IPS-18c (cell line): ENCODE measurements around the gene GIMAP2.
"Not testable (repeated sequence)": the region's sequence is repeated elsewhere in the genome, so short reads cannot be mapped to it uniquely, and the experiment has no call there.

Source experiments
- H3K4me3 ChIP-seq: 2 replicates; pipeline ENCODE4 v1.7.0; 2013; ENCODE audit warnings: low read depth, mild to moderate bottlenecking, low read length, moderate library complexity; ENCODE audit not compliant: insufficient read depth
- H3K9me3 ChIP-seq: one replicate; pipeline ENCODE4 v1.6.1; 2013; ENCODE audit warnings: mild to moderate bottlenecking, low read length, moderate library complexity; ENCODE audit not compliant: control insufficient read depth, insufficient read depth

GIMAP2 gene

DNA sequence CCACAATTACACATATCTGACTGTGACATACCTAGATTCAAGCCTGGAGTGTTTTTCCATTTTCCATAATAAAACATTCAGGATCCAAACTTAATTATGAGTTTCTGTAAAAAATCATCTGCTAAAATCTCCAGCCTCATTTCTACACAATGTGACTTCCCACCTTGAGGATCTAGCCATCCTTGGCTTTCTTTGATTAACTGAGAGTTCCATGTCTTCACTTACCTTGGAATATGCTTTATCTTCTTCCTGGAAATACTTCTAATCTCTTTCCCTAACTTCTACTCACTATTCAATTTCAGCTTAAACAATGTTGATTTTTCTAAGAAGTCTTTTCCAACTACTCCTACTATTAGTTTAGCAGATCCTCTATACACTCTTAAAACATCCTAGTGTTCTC, 16.5 kb upstream of the GIMAP2 start:
- no peaks in the 10 kb centered on the region for H3K9me3 ChIP-seq
- no peak overlapping the region for H3K4me3 ChIP-seq

DNA sequence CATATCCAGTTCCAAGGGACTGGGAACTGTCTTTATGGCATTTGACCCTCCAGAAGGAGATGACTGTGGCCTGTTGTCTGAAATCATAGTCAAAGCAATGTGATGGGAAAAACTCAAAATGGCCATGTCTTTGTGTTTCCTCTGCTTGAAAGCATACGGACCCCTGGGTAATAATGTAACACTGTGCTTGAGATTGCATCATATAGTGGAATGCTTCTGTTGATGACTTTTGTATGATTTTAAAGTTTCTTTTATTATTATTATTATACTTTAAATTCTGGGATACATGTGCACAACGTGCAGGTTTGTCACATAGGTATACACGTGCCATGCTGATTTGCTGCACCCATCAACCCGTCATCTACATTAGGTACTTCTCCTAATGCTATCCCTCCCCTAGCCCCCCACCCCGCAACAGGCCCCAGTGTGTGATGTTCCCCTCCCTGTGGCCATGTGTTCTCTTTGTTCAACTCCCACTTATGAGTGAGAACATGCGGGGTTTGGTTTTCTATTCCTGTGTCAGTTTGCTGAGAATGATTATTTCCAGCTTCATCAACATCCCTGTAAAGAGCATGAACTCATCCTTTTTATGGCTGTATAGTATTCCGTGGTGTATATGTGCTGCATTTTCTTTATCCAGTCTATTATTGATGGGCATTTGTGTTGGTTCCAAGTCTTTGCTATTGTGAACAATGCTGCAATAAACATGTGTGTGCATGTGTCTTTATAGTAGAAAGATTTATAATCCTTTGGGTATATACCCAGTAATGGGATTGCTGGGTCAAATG, 13.5 kb upstream of the GIMAP2 start:
- not testable (repeated sequence) for H3K4me3 ChIP-seq, H3K9me3 ChIP-seq

GRCh38 chr7:150675714-150676113, 9.8 kb upstream of the GIMAP2 start:
- H3K4me3 ChIP-seq: no peak overlapping the region
- H3K9me3 ChIP-seq: no peaks in the 10 kb centered on the region

DNA sequence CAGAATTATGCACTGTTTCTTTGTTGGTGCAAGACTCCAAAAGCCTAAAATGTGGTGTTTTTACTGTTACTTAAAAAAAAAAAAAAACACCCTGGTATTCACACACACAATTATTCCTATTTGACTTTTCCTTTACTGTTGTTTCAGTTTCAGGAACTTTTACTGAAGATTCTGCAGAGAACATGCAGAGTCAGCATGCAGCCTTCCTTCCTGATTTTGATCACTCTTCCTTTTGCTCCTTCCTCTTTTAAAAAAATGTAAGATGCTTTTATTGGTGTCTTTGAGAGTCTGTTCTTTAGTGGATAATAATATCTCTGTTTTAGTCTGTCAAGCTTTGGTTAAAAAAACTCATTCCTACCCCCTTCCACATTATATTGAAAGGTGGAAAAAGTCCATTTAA, 9.2 kb upstream of the GIMAP2 start:
- H3K9me3 ChIP-seq, H3K4me3 ChIP-seq: not testable (repeated sequence)

DNA sequence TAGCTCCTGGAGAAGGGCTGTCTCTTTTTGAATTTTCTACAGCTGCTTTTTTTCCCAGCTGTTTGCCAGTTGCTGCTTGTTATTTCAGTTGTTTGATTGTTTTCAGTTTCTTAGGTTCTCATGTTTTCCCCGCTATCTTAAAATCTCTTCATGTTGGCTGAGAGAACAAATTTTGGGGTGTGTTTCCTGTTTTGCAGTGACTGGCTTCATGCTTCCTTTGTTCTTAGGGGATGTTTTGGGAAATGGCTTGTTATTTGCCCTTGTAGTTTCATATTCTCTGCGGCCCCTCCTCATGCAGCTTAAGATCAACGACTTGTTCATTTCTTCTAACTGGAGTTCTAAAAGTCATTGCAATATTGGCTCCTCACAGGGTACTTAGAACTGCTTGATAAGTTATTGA, 8.7 kb upstream of the GIMAP2 start:
- not testable (repeated sequence) for H3K4me3 ChIP-seq

GRCh38 chr7:150678601-150679000, 6.9 kb upstream of the GIMAP2 start:
- H3K4me3 ChIP-seq, H3K9me3 ChIP-seq: not testable (repeated sequence)

More for the DNA sequence above, 8.7 kb upstream of the GIMAP2 start:
- not testable (repeated sequence) for H3K9me3 ChIP-seq

GRCh38 chr7:150680364-150680763, 5.1 kb upstream of the GIMAP2 start:
- H3K9me3 ChIP-seq, H3K4me3 ChIP-seq: not testable (repeated sequence)

DNA sequence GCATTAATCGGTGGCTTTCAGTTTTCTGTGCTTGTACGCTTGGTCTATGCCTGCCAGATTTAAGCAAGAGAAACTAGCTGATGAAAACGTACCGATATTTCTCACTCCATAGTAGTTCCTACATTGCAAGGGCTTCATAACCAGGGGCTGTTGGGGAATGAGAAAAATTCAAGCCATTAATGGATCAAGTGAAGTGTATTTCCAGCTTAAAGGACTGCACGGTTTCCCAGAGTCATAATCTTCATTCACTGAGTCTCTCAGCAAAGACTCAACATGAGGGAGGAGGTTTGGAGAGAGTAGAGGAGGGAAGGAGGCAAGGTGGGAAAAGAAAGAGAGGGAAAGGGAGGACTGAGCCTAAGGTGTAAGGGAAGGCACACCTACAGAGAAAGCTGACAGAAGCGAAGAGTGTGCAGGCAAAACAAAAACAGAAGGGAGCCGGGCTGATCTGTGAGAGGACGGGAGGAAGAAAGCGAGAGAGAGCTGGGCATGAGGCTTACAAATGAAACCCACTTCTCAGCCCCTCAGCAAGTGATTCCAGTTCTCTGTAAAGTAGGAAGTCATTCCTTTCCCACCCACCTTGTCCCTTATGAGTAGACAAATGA, 625 bp downstream of the GIMAP2 start:
- no peak overlapping the region for H3K4me3 ChIP-seq
- H3K9me3 ChIP-seq: no peaks in the 10 kb centered on the region

GRCh38 chr7:150688630-150689029, 3.1 kb downstream of the GIMAP2 start:
- no peak overlapping the region for H3K4me3 ChIP-seq
- no peaks in the 10 kb centered on the region for H3K9me3 ChIP-seq

DNA sequence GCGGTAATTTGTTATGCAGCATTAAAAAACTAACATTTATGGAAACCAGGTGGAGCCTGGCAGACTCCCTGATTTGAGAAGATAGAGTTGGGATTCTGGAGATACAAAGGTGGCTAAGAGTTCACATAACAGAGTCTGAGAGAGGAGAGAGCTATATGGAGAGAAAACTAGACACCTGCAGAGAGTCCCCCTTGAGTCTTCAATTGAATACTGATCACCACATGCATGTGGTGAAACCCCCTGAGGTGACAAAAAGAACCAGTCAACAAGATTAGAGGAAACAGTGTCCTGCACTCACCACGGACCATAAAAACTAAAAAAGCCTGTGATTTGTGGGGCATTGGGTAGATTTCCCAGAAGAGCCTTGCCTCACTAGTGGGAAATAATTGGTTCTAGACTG, 10.1 kb downstream of the GIMAP2 start:
- no peaks in the 10 kb centered on the region for H3K9me3 ChIP-seq

DNA sequence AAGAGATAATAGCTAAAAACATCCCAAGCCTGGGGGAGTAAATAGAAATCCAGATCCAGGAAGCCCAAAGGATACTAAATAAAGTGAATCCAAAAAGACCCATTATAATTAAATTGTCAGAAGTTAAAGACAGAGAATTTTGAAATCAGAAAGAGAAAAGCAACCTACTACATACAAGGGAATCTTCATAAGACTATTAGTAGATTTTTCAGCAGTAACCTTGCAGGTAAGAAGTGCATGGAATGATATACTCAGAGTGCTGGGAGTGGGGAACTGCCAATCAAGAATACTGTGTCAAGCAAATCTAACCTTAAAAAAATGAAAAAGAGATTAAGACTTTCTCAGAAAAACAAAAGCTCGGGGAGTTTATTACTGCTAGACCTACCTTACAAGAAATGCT, 17.7 kb downstream of the GIMAP2 start:
- Histone ChIP-seq H3K4me3 (no peak overlapping the region), H3K9me3 (no peaks in the 10 kb centered on the region)

More for the DNA sequence above, 10.1 kb downstream of the GIMAP2 start:
- no peak overlapping the region for H3K4me3 ChIP-seq

DNA sequence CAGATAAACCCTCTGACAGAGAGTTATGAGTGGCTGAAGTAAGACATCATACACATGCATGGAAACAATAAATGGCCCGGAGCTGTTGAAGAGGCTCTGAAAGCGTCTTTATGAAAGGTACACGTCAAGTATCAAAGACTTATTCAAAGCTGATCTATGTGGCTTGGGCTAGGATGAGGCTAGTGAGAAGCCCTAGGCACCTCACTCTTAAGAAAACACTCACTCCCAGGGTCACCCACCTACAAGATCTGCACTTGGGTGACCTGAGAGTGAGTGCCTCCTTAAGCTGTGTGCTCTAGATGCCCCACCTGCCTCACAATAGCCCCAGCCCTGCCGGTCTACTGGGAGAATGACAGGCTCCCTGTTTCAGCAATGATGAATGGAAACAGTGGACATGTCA, 29.8 kb downstream of the GIMAP2 start:
- Histone ChIP-seq H3K9me3 (no peaks in the 10 kb centered on the region), H3K4me3 (no peak overlapping the region)

GRCh38 chr7:150715738-150716137, 30.2 kb downstream of the GIMAP2 start:
- no peaks in the 10 kb centered on the region for H3K9me3 ChIP-seq
- no peak overlapping the region for H3K4me3 ChIP-seq

DNA sequence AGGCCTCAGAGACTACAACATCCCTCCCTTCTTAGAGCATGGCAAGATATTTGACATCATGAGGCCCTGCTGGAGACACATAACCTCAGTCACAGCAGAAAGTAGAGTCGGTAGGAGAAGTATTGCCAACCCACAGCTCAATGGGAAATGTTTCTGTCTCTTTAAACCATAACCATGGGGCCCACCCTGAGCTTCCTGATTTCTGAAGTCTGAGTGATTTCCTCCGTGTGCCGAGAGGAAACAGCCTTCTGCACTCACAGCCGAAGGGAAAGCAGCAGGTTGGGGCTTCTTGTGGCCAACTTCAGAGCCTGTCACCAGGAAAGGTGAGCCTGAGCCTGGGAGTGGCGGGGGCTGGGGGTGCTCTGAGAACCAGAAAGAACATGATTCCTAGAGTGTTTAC, 30.9 kb downstream of the GIMAP2 start, which contains the start of gene GIMAP1:
TSS of gene GIMAP1 (plus strand) at position 246 of the 400 bp plus-strand sequence. CDS start 2,435 bp downstream, outside the sequence.
- Histone ChIP-seq H3K4me3 (no peak within 1 kb of the TSS), H3K9me3 (no peaks in the 10 kb centered on the region)

GRCh38 chr7:150716939-150717338, 31.4 kb downstream of the GIMAP2 start:
- Histone ChIP-seq H3K9me3 (no peaks in the 10 kb centered on the region), H3K4me3 (no peak overlapping the region)

DNA sequence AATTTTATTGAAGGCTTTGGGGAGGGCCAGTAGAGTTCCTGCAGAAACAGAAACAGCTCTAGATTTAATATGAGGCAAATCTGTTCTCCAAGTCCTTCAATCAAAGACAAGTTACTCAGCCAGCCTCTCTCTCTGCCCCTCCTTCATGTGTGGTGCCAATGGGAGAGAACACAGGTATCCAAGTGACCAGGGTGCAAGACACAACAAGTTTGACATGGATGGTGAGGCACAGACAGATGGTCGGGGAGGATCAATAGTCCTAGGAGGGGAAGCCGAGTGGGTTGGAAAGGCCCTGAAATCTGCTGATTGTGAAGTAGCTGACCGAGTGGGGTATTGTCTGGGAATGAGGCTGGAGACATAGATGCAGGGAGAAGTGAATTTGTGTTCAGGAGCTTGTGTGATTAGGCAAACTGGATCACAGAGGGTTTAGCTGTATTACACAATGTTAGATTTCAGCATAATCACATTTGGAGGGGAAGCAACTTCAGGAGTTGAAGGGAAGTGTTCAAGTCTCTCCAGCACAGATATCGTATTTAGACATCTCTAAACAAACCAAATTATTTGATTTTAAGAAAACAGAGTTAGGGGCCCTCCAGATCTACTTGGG, 32.4 kb downstream of the GIMAP2 start:
- Histone ChIP-seq H3K9me3 (no peaks in the 10 kb centered on the region), H3K4me3 (no peak overlapping the region)

- Histone ChIP-seq H3K4me3 (no peak overlapping the region), H3K9me3 (no peaks in the 10 kb centered on the region)
These were observed 33.9 kb downstream of the GIMAP2 start for GRCh38 chr7:150719436-150719835.
